Measurements from ENCODE around the gene EBPL.

DNA sequence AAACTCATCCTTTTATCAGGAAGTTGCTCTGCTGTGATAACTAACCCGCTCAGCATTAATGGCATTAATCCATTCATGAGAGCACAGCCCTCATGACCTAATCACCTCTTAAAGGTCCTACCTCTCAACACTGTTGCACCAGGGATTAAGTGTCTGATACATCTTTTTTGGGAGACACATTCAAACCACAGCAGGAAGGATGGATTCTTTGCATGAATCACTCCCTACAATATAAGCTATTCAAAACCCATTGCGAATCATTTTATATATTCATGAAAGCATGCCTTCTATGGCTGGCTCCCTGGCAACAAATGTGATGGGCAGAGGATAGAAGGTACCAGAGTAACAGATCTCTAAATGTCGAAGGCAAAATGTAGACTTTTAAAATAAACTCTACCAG is 35.4 kb downstream of the EBPL start:
- TF ChIP-seq POLR2A (IDR thresholded peaks at IDR 0.05; ENCODE audit: low read depth, low read length) (no peak), POU2F2 (IDR thresholded peaks at IDR 0.05; ENCODE audit: low read depth, low read length) (no peak), POLR2AphosphoS5 (IDR thresholded peaks at IDR 0.05; ENCODE audit: low read depth, low read length) (no peak), TAF1 (IDR thresholded peaks at IDR 0.05; ENCODE audit: low read depth, low read length) (no peak), SPI1 (IDR thresholded peaks at IDR 0.05; ENCODE audit: low read depth, low read length) (no peak), PAX5 (IDR thresholded peaks at IDR 0.05; ENCODE audit: insufficient read depth, low read length, severe bottlenecking) (no peak)

Data from GM12891 (cell line).